Activated CD8-positive, alpha-beta memory T cell treated with anti-CD3 and anti-CD28 coated beads, Interleukin-2, amount 50 U/mL, for 1 hour (primary cell): ENCODE measurements around the gene AK2.
"Not testable (repeated sequence)": the region's sequence is repeated elsewhere in the genome, so short reads cannot be mapped to it uniquely, and the experiment has no call there.

Source experiments
- DNase-seq: peaks from one replicate; pipeline ENCODE4 v3.0.0-alpha.2; 2020; ENCODE audit errors: extremely low read depth

Gene AK2

GRCh38 chr1:33055210-33056008 is 18.7 kb upstream of the AK2 start:
- DNase-seq = no peak

GRCh38 chr1:33050221-33051076 is 13.8 kb upstream of the AK2 start:
- no peak for DNase-seq

GRCh38 chr1:33049371-33049770 is 12.7 kb upstream of the AK2 start:
- DNase-seq = no peak

GRCh38 chr1:33048426-33048825 is 11.7 kb upstream of the AK2 start:
- no peak for DNase-seq

DNA sequence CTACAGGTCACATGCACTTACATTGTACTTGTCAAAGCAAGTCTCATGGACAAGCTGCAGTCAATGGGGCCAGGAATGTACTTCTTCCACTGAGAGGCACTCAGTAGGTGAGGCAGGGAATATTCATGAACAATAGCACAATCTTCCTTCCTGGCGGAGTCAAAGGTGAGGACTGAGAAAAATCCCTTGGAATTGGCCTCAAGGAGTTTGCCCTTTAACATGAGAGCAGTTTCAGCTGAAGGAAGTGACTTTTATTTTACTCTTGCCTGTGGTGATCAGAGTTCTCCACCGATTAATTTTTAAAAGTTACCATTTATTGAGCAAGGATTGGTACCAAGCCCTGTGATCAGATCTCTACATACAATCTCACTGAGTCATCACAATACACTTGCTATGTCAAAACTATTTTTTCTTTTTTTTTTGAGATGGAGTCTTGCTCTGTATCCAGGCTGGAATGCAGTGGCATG is 11.2 kb upstream of the AK2 start:
- DNase-seq = no peak

DNA sequence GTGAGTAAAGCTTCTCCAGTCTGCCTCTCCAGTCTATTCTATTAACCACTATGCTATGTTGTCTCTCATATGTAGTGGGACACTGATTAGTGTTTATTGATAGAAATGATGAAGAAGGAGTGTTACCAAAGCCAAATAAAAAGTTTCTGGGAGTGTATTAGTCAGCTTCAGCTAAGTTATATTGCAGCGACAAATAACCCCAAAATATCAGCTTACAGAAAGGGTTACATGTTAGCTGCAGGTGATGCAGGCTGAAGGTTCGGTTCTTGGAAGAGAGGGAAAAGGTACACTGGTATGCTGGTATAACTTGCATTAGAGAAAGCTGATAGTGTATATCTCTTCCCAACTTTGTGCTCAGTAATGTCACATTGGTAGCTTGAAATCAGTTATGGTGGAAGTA is 10.6 kb upstream of the AK2 start:
- no peak for DNase-seq

GRCh38 chr1:33046234-33046633 is 9.6 kb upstream of the AK2 start:
- DNase-seq = not testable (repeated sequence)

- peak; percentile 11 for DNase-seq
These were observed 9.1 kb upstream of the AK2 start for GRCh38 chr1:33045814-33046213.

DNA sequence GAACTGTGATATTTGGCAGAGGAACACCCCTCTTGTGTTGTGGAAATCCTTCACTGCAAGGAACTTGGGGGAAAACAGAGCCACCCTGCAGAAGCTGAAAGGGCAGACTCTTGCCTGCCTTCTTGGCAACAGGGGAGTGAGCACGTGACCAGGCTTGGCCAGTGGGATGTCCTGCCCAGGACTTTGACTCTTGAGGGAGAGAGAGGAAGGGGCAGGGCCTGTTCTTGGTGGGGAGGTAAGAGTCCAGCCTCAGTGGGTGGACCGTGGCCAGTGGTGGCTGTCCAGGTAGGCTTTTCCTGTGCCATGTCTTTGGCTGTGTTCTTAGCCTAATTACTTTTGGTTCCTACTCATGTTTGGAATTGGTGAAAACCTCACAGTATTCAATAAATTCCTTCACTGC is 8.6 kb upstream of the AK2 start:
- no peak for DNase-seq

DNA sequence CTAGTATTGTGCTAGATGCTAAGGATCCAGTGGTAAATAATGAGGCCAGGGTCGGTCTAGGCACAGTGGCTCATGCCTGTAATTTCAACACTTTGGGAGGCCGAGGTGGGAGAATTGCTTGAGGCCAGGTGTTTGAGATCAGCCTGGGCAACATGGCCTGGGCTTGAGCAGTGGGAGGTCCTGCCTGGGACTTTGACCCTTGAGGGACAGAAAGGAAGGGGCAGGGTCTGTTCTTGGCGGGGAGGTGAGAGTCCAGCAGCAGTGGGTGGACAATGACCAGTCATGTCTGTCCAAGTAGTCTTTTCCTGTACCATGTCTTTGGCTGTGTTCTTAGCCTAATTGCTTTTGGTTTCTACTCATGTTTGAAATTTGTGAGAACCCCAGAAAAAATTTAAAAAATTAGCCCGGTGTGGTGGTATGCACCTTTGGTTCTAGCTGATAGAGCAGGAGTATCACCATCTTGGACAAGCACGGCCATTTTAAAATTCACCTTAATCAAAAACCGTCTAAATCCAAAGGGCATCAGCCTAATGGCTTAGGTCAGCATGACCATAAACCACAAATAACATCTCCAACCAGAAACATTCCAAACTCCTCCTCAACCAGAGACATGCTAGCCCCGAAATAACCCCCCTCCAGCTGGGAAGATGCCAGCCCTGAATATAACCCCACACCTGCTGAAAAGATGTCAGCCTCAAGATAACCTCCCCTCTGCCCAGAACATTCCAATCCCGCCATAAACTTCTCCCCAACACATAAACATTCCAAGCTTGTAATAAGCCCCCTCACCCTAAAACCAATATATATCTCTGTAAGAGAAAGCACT is 6.8 kb upstream of the AK2 start:
- no peak for DNase-seq

DNA sequence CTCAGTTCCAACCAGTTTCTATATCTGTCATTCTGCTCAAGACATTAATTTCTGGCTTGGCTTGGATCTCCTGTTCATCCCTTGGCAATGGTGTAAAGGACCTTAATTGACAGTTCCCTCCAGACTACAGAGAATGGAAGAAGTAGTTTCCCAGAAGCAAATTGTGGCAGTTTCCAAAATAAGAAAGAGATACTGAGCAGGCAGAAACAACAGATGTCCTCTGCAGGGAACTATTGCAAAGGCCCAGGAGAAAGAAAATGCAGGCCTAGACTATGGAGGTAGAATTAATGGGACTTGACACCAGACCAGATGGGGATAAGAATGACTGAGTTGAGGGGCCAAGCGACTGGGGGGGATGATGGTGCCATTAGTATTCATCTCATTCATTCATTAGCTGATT is 6.1 kb upstream of the AK2 start:
- DNase-seq = no peak

GRCh38 chr1:33041026-33041425 is 4.3 kb upstream of the AK2 start:
- DNase-seq = no peak

DNA sequence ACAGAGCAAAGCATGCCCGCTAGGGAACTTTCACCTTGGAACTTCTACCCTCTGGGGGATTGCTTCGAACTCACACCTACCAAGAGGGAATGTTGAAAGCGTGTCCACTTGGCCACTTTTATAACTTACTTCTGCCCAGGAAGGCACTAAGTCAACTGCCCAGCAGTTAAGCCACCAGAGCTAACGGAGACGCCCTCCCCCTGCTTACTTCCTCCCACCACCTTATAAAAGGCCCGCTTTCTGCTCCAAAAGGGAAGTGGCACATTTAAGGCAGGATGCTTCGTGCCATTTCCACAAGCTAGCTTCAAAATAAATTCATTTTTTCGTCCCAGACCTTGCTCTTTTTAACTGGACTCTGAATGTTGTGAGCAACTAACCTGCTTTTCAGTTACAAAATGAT is 3.2 kb upstream of the AK2 start:
- DNase-seq = no peak

- DNase-seq = no peak
These were observed 595 bp downstream of the AK2 start for GRCh38 chr1:33036051-33036525.

GRCh38 chr1:33032126-33032869 is 4.4 kb downstream of the AK2 start:
- no peak for DNase-seq

DNA sequence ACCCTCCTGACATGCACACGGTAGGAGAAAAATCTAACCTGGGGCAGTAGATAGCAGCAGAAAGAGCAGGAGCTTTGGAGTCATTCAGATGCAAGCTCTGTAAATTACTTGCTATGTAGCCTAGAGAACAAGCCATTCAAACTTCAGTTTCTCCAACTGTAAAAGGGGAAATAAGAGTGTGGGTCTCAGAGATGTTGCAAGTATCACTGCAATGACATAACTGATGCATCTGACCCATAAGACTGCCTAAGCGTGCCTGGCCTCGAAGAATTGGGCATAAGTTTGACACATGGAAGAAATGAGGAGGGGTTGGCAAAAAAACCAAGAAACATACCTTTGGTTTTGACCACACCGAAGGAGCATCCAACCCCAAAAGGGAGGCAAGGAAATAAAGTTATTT is 5.2 kb downstream of the AK2 start:
- DNase-seq = no peak

GRCh38 chr1:33030575-33030974 is 6.1 kb downstream of the AK2 start:
- no peak for DNase-seq

GRCh38 chr1:33029921-33030320 is 6.8 kb downstream of the AK2 start:
- DNase-seq = no peak

GRCh38 chr1:33029209-33029608 is 7.5 kb downstream of the AK2 start:
- DNase-seq = no peak

- DNase-seq = no peak
These were observed 10.9 kb downstream of the AK2 start for GRCh38 chr1:33025761-33026160.

DNA sequence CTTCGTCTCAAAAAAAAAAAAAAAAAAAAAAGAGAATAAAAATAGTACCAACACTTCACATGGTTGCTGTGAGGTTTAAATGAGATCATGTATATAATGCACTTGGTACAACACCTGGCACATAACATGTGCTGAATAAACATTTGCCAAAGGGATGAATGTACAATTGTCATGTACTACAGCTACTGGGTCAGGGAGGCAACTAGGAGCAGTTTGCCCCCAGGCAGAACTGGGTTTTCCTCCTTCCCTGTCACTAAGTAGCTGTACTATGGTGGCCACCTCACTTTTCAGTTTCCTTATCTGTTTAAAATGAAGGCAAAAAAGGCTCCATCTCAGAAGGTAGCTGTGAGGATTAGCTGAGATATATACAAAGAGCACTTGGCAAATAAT is 11.5 kb downstream of the AK2 start:
- no peak for DNase-seq
